GM12801 (cell line): ENCODE measurements around the gene TMEM119.

Source experiments
- CTCF ChIP-seq: IDR thresholded peaks from one replicate; pipeline ENCODE4 v1.5.1; 2011; ENCODE audit warnings: control low read depth; ENCODE audit not compliant: insufficient read length; ENCODE audit errors: extremely low read depth

TMEM119 gene

GRCh38 chr12:108605000-108605689, 7.3 kb upstream of the TMEM119 start:
- no peak for TF ChIP-seq CTCF

GRCh38 chr12:108604208-108604941, 6.5 kb upstream of the TMEM119 start:
- no peak for TF ChIP-seq CTCF

GRCh38 chr12:108603743-108604142, 5.9 kb upstream of the TMEM119 start:
- no peak for TF ChIP-seq CTCF

- no peak for TF ChIP-seq CTCF
Measured at GRCh38 chr12:108602976-108603704, 5.3 kb upstream of the TMEM119 start.

- no peak for TF ChIP-seq CTCF
Measured at GRCh38 chr12:108602209-108602705, 4.4 kb upstream of the TMEM119 start.

GRCh38 chr12:108600702-108601007, 2.8 kb upstream of the TMEM119 start:
- no peak for TF ChIP-seq CTCF

GRCh38 chr12:108599948-108600701, 2.2 kb upstream of the TMEM119 start:
- no peak for TF ChIP-seq CTCF
